HEK293T (cell line): Measurements from ENCODE around the gene ASAP2.

Experiments used
- CTCF ChIA-PET: fragments of 350-600 bp; formaldehyde crosslinking; extraction: SDS; loops from one replicate; lab custom pipeline; 2021; ENCODE audit warnings: antibody characterized with exemption, inconsistent platforms; lab: Yijun Ruan, JAX
- POLR2A ChIA-PET: fragments of 350-600 bp; formaldehyde crosslinking; extraction: SDS; loops from one replicate; lab custom pipeline; 2020; ENCODE audit warnings: antibody characterized with exemption, inconsistent platforms; lab: Yijun Ruan, JAX
- DNase-seq: peaks from one replicate; pipeline ENCODE4 v3.0.0; 2012; ENCODE audit warnings: mixed read lengths; ENCODE audit errors: extremely low spot score
- ARNT ChIP-seq: fragments of 450-650 bp; IDR thresholded peaks from 2 replicates; pipeline ENCODE4 v1.6.1; 2017; ENCODE audit warnings: mild to moderate bottlenecking
- BHLHE40 ChIP-seq: fragments of 450-650 bp; IDR thresholded peaks from 2 replicates; pipeline ENCODE4 v1.6.1; 2016; ENCODE audit warnings: mild to moderate bottlenecking, moderate library complexity, borderline replicate concordance
- CTBP1 ChIP-seq: fragments of 450-650 bp; IDR thresholded peaks from 2 replicates; pipeline ENCODE4 v1.6.1; 2016; ENCODE audit warnings: borderline replicate concordance
- ELF4 ChIP-seq: fragments of 450-650 bp; IDR thresholded peaks from 2 replicates; pipeline ENCODE4 v1.6.1; 2017; ENCODE audit warnings: antibody characterized with exemption
- FOXA1 ChIP-seq: fragments of 450-650 bp; IDR thresholded peaks from 2 replicates; pipeline ENCODE4 v1.6.1; 2016; ENCODE audit warnings: mild to moderate bottlenecking
- FOXK2 ChIP-seq: fragments of 450-650 bp; IDR thresholded peaks from 2 replicates; pipeline ENCODE4 v1.6.1; 2016; ENCODE audit warnings: mild to moderate bottlenecking
- FOXM1 ChIP-seq: fragments of 450-650 bp; IDR thresholded peaks from 2 replicates; pipeline ENCODE4 v1.6.1; 2017; ENCODE audit warnings: mild to moderate bottlenecking, borderline replicate concordance
- HDGF ChIP-seq: fragments of 450-650 bp; IDR thresholded peaks from 2 replicates; pipeline ENCODE4 v1.6.1; 2017; ENCODE audit warnings: antibody characterized with exemption, borderline replicate concordance
- L3MBTL2 ChIP-seq: fragments of 450-650 bp; conservative IDR thresholded peaks from 2 replicates; pipeline ENCODE4 v1.6.1; 2016; ENCODE audit warnings: mild to moderate bottlenecking
- LEF1 ChIP-seq: fragments of 450-650 bp; IDR thresholded peaks from 2 replicates; pipeline ENCODE4 v1.6.1; 2017; ENCODE audit warnings: mild to moderate bottlenecking, borderline replicate concordance
- NFRKB ChIP-seq: fragments of 450-650 bp; IDR thresholded peaks from 2 replicates; pipeline ENCODE4 v1.6.1; 2016; ENCODE audit warnings: mild to moderate bottlenecking, moderate library complexity
- PKNOX1 ChIP-seq: fragments of 450-650 bp; IDR thresholded peaks from 2 replicates; pipeline ENCODE4 v1.6.1; 2016
- SP1 ChIP-seq: fragments of 450-650 bp; IDR thresholded peaks from 2 replicates; pipeline ENCODE4 v1.6.1; 2017
- SUZ12 ChIP-seq: fragments of 450-650 bp; IDR thresholded peaks from 2 replicates; pipeline ENCODE4 v1.6.1; 2016; ENCODE audit warnings: mild to moderate bottlenecking
- TARDBP ChIP-seq: fragments of 450-650 bp; IDR thresholded peaks from 2 replicates; pipeline ENCODE4 v1.6.1; 2016
- ZNF384 ChIP-seq: fragments of 450-650 bp; IDR thresholded peaks from 2 replicates; pipeline ENCODE4 v1.6.1; 2016

ASAP2 gene

DNA sequence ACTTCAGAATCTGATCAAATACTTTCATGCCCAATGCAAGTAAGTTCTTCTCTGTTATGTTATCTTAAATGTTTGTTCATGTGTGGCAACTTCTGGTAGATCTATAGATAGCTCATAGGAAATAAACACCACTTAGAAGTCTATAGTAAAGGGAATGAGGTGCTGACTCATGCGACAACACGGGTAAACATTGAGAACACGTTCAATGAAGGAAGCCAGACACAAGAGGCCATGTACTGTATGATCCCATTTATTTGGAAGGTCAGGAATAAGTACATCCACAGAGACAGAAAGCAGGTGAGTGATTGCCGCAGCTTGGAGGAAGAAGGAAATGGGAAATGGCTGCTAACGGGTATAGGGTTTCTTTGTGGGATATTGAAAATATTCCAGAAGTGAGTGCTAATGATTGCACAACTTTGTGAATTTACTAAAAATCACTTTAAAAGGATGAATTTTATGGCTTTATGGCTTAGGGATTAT lies 121.3 kb downstream of the ASAP2 start:
- DNase-seq: no peak
- TF ChIP-seq FOXA1: no peak
- no peak for TF ChIP-seq LEF1
- TF ChIP-seq PKNOX1: no peak
- no peak for TF ChIP-seq HDGF
- TF ChIP-seq BHLHE40: no peak
- TF ChIP-seq ELF4: no peak
- no peak for TF ChIP-seq FOXM1
- no peak for TF ChIP-seq FOXK2
- TF ChIP-seq CTBP1: no peak
- no peak for TF ChIP-seq TARDBP
- TF ChIP-seq ZNF384: no peak
- no peak for TF ChIP-seq SP1
- TF ChIP-seq NFRKB: no peak
- CTCF ChIA-PET: no interaction called here
- POLR2A ChIA-PET: no interaction called here

GRCh38 chr2:9328931-9329330 lies 122.3 kb downstream of the ASAP2 start:
- CTCF ChIA-PET: no interaction called here
- TF ChIP-seq TARDBP (no peak), CTBP1 (no peak), HDGF (no peak), ARNT (no peak), FOXK2 (no peak), FOXA1 (no peak), L3MBTL2 (no peak), ZNF384 (no peak), SP1 (no peak), BHLHE40 (no peak), NFRKB (no peak), PKNOX1 (no peak), SUZ12 (no peak), FOXM1 (no peak), LEF1 (no peak), ELF4 (no peak)
- DNase-seq: no peak
- POLR2A ChIA-PET: no interaction called here

DNA sequence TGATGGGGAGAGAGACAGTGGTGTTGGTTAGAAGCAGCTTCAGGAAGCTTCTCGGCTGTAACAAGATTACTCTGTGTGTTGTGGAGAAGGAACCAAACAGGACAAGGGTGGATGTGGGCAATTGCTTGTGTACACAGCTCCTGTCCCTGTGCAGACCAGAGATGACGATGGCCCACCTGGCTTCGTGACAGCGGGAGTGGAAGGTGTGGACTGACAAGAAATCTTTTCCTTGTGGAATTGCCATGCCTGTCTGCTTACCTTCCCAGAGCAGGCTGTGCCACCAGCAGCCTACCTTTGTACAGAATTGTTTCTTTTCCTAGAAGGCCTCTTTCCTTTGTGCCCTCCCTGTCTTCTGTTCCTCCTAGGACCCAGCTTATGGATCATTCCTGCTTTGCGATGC lies 122.9 kb downstream of the ASAP2 start:
- POLR2A ChIA-PET: no interaction called here
- CTCF ChIA-PET: no interaction called here
- no peak for DNase-seq
- no peak for TF ChIP-seq SUZ12
- TF ChIP-seq FOXK2: no peak
- no peak for TF ChIP-seq FOXM1
- TF ChIP-seq BHLHE40: no peak
- TF ChIP-seq HDGF: no peak
- no peak for TF ChIP-seq L3MBTL2
- TF ChIP-seq ZNF384: no peak
- no peak for TF ChIP-seq PKNOX1
- TF ChIP-seq TARDBP: no peak
- TF ChIP-seq ELF4: no peak
- TF ChIP-seq CTBP1: no peak
- no peak for TF ChIP-seq NFRKB
- no peak for TF ChIP-seq FOXA1
- no peak for TF ChIP-seq ARNT
- no peak for TF ChIP-seq SP1
- TF ChIP-seq LEF1: no peak

DNA sequence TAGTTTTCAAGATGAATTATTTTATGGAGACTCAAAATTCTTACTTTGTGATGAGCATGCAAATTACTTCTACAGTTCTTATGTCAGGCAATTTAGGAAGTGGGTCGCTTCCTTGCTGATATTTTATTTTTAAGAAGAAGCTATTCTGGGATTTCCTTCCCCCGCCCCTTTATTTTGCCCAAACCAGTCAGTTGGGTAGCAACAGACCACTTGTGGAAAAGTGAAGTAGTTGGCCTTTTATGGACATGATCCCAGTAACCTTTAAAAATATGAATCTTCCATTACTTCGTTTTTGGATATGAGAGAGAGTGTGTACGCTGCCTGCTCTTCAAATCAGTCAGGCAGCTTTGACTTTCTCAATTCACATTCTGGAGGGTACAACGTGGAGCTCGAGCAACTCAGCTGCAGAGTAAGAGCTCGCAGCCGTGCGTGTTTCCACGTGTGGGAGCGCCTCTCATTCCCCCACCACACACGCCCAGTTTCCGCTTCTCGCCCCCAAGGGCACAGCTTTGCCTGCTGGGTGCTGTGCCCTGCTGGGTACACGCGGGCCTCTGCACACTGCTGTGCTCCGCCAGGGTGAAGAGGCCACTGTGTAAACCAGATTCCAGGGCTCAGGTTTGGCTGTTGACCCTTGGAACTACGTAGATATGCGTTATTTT lies 124.1 kb downstream of the ASAP2 start:
- TF ChIP-seq ZNF384: no peak
- TF ChIP-seq PKNOX1: no peak
- ChIA-PET CTCF (interaction anchor here (1.4 kb wide), 1 partner anchor 41 kb away, joined by 3 read pairs; no protein-coding TSS in a partner anchor), POLR2A (no interaction called here)
- DNase-seq: no peak

GRCh38 chr2:9331704-9332103 lies 125.1 kb downstream of the ASAP2 start:
- TF ChIP-seq FOXK2: no peak
- TF ChIP-seq CTBP1: no peak
- TF ChIP-seq ARNT: no peak
- no peak for TF ChIP-seq ELF4
- no peak for TF ChIP-seq L3MBTL2
- no peak for TF ChIP-seq TARDBP
- TF ChIP-seq SUZ12: no peak
- TF ChIP-seq NFRKB: no peak
- no peak for TF ChIP-seq LEF1
- no peak for TF ChIP-seq ZNF384
- no peak for TF ChIP-seq FOXA1
- TF ChIP-seq BHLHE40: no peak
- no peak for TF ChIP-seq PKNOX1
- TF ChIP-seq SP1: no peak
- TF ChIP-seq FOXM1: no peak
- DNase-seq: no peak
- ChIA-PET CTCF (no interaction called here), POLR2A (no interaction called here)
